GM19438 (cell line): ENCODE measurements around the gene HES5.
A peak's percentile ranks its signal among the peaks of the same experiment; 100 is the strongest.

Experiments used
- ATAC-seq: cut with Tn5 transposase; IDR thresholded peaks from one replicate; pipeline ENCODE4 v1.9.1; 2021; ENCODE audit warnings: low read depth; ENCODE audit not compliant: unreplicated experiment

Gene HES5

GRCh38 chr1:2533365-2533764, 3.3 kb upstream of the HES5 start:
- ATAC-seq, result no peak

- no peak for ATAC-seq
Measured at GRCh38 chr1:2532485-2533160, 2.6 kb upstream of the HES5 start.

GRCh38 chr1:2530513-2531361, 674 bp upstream of the HES5 start:
- ATAC-seq, result no peak

DNA sequence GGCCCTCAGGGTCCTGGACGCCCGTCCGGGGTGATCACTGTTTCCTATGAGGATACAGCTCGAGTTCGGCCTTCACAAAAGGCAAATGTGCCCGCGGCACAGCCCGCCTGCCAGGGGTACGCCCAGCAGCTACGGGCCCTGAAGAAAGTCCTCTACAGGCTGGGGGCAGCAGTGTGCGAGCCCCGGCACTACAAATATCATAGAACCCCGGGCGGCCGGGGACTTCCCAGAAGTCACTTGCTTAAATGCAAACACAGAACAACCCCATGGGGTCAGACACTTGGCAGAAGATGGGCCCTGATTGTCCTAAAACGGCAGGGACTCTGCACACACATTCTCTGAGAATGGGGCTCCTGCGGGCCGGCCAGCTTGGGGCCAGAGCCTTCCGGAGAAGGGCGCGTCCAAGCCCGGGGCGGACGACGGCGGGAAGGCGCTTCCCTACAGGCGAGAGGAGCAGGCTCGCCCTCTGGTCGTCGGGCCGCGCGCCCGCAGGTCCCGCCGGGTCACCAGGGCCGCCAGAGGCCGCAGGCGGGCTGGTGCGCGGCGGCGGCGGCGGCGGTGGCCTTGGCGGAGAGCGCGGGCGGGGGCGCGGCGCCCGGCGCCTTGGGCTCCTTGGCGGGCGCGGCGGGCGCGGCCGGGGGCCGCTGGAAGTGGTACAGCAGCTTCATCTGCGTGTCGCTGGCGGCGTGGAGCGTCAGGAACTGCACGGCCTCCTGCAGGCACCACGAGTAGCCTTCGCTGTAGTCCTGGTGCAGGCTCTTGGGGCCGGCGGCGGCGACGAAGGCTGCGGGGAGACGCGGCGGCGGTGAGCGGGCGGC, 888 bp downstream of the HES5 start:
- no peak for ATAC-seq

- ATAC-seq, result no peak
Measured at GRCh38 chr1:2528611-2528965, 1.5 kb downstream of the HES5 start.

GRCh38 chr1:2528016-2528415, 2.0 kb downstream of the HES5 start:
- no peak for ATAC-seq

DNA sequence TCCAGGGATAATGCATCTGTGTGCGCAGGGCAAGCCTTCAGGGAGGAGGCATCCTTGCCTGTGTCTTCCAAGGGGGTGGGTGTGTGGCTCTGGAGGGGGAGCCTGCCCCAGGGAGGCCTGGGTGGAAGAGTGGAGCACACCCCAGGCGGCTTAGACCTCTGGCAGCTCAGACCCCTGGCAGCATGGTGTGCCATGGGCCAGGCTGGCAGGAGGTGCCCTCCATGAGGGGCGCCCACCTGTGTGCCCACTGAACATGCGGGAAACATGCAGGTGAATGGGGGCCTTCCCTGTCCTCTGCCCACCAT, 2.6 kb downstream of the HES5 start:
- no peak for ATAC-seq

DNA sequence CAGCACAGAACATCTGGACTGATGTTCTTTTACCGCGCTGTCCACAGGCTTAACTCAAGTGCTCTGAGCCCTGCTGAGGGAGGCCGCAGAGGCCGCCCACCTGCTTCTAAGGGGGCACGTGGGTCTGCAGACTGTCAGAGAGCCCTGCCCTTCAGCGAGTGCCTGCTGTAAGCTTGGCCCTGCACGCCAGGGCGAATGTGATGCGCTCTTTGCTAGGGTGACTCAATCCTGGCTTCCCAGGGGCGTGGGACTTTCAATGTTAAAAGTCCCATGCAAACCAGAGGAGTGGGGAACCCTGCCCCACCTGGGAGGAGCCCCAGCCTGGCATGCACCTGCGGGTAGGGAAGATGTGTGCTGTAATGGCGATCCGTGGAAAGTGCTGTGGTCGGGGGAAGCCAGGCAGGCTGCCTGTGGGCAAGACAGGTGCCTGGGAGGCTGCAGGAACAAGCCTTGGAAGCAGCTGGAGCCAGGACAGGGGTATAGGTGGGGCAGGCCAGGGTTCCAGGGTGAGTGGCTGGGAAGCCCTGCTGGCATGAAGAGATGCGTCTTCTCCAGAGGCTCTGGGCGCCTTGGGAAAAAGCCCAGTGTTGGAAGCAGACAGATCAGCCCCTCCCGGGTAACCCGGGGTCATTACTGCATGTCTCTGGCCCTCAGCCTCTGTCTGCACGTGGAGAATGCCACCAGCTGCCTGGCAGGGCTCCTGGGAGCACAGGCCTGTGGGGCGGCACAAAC, 3.1 kb downstream of the HES5 start:
- ATAC-seq, result peak; percentile 15

- peak; percentile 80 for ATAC-seq
Measured at GRCh38 chr1:2525920-2526823, 3.9 kb downstream of the HES5 start, which contains the start of gene PANK4. Gene PANK4 (minus strand): TSS chr1:2526596. CDS start chr1:2526587, 9 bp downstream.

- ATAC-seq, result no peak
Measured at GRCh38 chr1:2525572-2525919, 4.5 kb downstream of the HES5 start.

- no peak for ATAC-seq
Measured at GRCh38 chr1:2523891-2524609, 6.0 kb downstream of the HES5 start.

- no peak for ATAC-seq
Measured at GRCh38 chr1:2523191-2523890, 6.7 kb downstream of the HES5 start.

GRCh38 chr1:2522230-2522629, 7.8 kb downstream of the HES5 start:
- no peak for ATAC-seq

- ATAC-seq, result no peak
Measured at GRCh38 chr1:2520806-2521205, 9.3 kb downstream of the HES5 start.

DNA sequence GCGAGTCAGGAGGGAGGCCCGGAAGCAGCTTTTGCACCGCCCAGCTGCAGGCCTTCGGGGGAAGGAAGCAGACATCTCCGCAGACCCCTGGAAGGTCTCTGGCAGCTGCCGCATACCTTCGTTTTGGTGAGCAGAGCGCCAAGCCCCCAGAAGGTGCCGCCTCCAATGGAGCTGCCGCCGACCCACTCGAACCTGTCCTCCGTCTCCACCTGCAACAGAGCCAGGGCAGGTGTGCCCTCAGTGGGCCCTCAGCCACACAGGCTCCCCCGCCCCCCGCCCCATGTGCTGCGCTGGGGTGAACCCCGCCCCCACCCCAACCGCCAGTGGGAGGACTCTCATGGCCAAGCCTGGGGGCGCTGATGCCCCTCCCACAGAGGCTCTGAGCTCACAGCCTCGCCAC, 9.9 kb downstream of the HES5 start:
- no peak for ATAC-seq

- no peak for ATAC-seq
Measured at GRCh38 chr1:2519729-2520128, 10.3 kb downstream of the HES5 start.

GRCh38 chr1:2519029-2519685, 10.9 kb downstream of the HES5 start:
- ATAC-seq, result no peak

GRCh38 chr1:2518528-2518927, 11.5 kb downstream of the HES5 start:
- ATAC-seq, result no peak
